ENCODE results near the gene NPAS3. TPM values are rescaled to one million over a fixed set of nuclear protein-coding genes. Genes with fewer than 3 reads are reported as not detected.

The NPAS3 gene
- total RNA-seq, 1 donor from 2014 or later, result 1.6 TPM

DNA sequence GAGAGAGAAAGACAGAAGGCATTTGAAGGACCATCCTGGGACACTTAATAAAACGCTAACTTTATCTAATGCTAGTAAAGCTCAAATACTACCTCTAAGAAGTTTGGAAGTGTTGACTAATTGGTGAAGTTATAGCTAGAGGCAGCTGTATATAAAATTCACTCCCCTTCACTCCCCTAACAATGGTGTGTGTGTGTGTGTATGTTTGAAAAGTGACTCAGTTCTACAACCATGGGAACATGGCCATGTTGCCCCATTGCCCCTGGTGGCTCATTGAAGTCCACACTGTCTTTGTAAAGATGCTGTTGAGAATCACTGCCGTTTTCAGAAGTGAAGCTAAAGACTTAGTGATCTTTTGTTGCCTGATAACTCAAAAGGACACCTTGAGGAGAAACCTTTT is 262.4 kb downstream of the NPAS3 start:
- no peak overlapping the region for H3K4me3 Mint-ChIP-seq (ENCODE audit: unreplicated experiment)
- H3K27ac Mint-ChIP-seq (ENCODE audit: unreplicated experiment), result no peak overlapping the region
- DNase-seq (ENCODE audit: low spot score), result no peak
- TF ChIP-seq, protein P1, sequence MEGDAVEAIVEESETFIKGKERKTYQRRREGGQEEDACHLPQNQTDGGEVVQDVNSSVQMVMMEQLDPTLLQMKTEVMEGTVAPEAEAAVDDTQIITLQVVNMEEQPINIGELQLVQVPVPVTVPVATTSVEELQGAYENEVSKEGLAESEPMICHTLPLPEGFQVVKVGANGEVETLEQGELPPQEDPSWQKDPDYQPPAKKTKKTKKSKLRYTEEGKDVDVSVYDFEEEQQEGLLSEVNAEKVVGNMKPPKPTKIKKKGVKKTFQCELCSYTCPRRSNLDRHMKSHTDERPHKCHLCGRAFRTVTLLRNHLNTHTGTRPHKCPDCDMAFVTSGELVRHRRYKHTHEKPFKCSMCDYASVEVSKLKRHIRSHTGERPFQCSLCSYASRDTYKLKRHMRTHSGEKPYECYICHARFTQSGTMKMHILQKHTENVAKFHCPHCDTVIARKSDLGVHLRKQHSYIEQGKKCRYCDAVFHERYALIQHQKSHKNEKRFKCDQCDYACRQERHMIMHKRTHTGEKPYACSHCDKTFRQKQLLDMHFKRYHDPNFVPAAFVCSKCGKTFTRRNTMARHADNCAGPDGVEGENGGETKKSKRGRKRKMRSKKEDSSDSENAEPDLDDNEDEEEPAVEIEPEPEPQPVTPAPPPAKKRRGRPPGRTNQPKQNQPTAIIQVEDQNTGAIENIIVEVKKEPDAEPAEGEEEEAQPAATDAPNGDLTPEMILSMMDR (IDR thresholded peaks at IDR 0.05; ENCODE audit: unreplicated experiment), result no peak
- H3K9me3 Mint-ChIP-seq (ENCODE audit: unreplicated experiment), result no peaks in the 10 kb centered on the region
- no peaks in the 10 kb centered on the region for H3K4me1 Mint-ChIP-seq (ENCODE audit: unreplicated experiment)
- no peaks in the 10 kb centered on the region for H3K36me3 Mint-ChIP-seq (ENCODE audit: low read depth, unreplicated experiment)
- no peaks in the 10 kb centered on the region for H3K27me3 Mint-ChIP-seq (ENCODE audit: unreplicated experiment)

DNA sequence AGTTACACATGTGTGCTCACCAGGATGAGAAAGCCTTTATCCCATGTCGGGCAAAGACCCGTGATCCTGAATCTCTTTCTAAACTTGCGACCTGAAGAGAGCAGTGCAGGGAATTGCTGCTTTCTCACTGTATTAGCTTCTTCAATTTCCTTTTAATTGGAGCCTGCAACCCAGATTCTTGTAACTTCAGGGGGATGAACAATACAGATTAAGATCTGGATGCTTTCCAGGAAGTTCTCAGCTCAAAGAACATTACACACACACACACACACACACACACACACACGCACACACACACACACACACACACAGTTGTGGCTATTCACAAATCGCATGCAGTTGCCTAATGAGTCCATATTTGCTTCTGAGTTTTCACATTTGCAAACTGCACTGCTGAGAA is 268.3 kb downstream of the NPAS3 start:
- H3K36me3 Mint-ChIP-seq (ENCODE audit: low read depth, unreplicated experiment), result no peaks in the 10 kb centered on the region
- no peaks in the 10 kb centered on the region for H3K27me3 Mint-ChIP-seq (ENCODE audit: unreplicated experiment)
- no peak for DNase-seq (ENCODE audit: low spot score)
- TF ChIP-seq, protein P1 (IDR thresholded peaks at IDR 0.05; ENCODE audit: unreplicated experiment), result no peak
- H3K27ac Mint-ChIP-seq (ENCODE audit: unreplicated experiment), result no peak overlapping the region
- no peak overlapping the region for H3K4me3 Mint-ChIP-seq (ENCODE audit: unreplicated experiment)
- no peaks in the 10 kb centered on the region for H3K4me1 Mint-ChIP-seq (ENCODE audit: unreplicated experiment)
- no peaks in the 10 kb centered on the region for H3K9me3 Mint-ChIP-seq (ENCODE audit: unreplicated experiment)

DNA sequence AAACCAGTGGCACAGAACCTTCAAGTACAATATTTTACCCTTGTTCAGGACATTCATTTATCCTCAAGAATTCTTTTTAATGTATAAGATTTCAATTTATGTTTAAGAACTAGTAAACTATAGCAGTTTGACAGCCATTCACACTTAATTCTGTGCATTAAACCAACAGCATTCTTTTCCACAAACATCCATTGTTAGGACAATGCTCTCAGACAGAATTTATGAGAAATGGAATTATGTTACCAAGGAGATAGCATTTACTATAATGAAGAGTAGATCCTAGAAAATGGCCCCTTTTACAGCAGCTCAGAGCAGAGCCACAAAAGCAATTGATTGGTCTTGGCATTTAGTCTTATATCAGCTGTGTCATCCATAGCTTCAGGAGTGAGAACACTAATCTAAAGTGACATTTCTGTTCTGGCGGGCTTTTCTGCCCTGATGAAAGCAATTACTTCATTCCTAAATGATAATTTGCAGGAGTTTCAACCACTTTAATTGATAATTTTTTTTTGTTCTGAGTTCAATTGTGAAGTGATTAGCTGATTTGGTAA is 268.9 kb downstream of the NPAS3 start:
- TF ChIP-seq, protein P1 (IDR thresholded peaks at IDR 0.05; ENCODE audit: unreplicated experiment), result no peak
- H3K4me3 Mint-ChIP-seq (ENCODE audit: unreplicated experiment), result no peak overlapping the region
- DNase-seq (ENCODE audit: low spot score), result no peak
- H3K9me3 Mint-ChIP-seq (ENCODE audit: unreplicated experiment), result no peaks in the 10 kb centered on the region
- no peaks in the 10 kb centered on the region for H3K27me3 Mint-ChIP-seq (ENCODE audit: unreplicated experiment)
- H3K27ac Mint-ChIP-seq (ENCODE audit: unreplicated experiment), result no peak overlapping the region
- no peaks in the 10 kb centered on the region for H3K36me3 Mint-ChIP-seq (ENCODE audit: low read depth, unreplicated experiment)
- no peaks in the 10 kb centered on the region for H3K4me1 Mint-ChIP-seq (ENCODE audit: unreplicated experiment)

DNA sequence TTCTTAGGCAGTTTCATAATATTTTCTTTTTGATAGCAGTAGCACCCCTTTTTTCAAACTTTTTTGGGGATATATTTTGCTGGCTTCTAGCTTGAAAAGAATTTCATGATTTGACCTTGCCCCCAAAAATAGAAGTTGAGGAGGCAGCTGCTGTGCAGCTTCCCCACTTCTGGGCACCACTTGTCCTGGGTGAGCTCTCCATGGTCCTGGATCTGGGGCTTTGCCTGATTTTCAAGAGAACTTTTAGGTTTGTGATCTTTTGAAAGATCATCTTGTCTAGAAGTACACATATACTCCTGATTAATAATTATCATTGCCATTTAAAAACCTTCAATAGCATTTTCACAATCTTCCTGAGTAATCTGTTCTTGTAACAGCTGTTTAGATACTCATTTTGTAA is 271.6 kb downstream of the NPAS3 start:
- DNase-seq (ENCODE audit: low spot score), result peak; percentile 55
- H3K4me3 Mint-ChIP-seq (ENCODE audit: unreplicated experiment), result no peak overlapping the region

DNA sequence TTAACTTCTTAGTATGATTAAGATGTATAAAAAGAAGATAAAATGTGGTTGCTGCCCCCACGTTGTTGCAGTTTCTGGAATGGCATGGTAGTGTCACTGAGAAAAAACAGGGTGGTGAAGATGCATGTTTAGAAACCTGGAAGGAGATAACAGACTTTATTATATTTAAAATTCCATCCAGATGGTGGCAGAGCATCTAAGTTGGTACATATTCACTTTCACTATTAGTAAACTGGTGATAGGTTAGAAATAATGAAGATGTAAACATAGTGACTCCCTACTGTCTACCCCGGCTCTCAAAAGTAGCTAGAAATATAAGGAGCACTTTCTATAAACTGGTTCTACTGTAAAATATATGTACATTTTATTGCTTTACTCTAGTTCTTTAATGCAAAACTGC is 279.3 kb downstream of the NPAS3 start:
- no peak for DNase-seq (ENCODE audit: low spot score)
- Mint-ChIP-seq H3K4me3 (ENCODE audit: unreplicated experiment) (no peak overlapping the region), H3K36me3 (ENCODE audit: low read depth, unreplicated experiment) (no peaks in the 10 kb centered on the region), H3K27ac (ENCODE audit: unreplicated experiment) (no peak overlapping the region), H3K4me1 (ENCODE audit: unreplicated experiment) (no peaks in the 10 kb centered on the region), H3K9me3 (ENCODE audit: unreplicated experiment) (no peaks in the 10 kb centered on the region), H3K27me3 (ENCODE audit: unreplicated experiment) (no peaks in the 10 kb centered on the region)
- TF ChIP-seq, protein P1 (IDR thresholded peaks at IDR 0.05; ENCODE audit: unreplicated experiment), result no peak

More for the DNA sequence above, 271.6 kb downstream of the NPAS3 start:
- TF ChIP-seq, protein P1 (IDR thresholded peaks at IDR 0.05; ENCODE audit: unreplicated experiment), result no peak
- H3K27me3 Mint-ChIP-seq (ENCODE audit: unreplicated experiment), result no peaks in the 10 kb centered on the region
- no peak overlapping the region for H3K27ac Mint-ChIP-seq (ENCODE audit: unreplicated experiment)
- no peaks in the 10 kb centered on the region for H3K36me3 Mint-ChIP-seq (ENCODE audit: low read depth, unreplicated experiment)
- H3K4me1 Mint-ChIP-seq (ENCODE audit: unreplicated experiment), result no peaks in the 10 kb centered on the region
- H3K9me3 Mint-ChIP-seq (ENCODE audit: unreplicated experiment), result no peaks in the 10 kb centered on the region
